Uterus (tissue), 4 donors: Measurements from ENCODE around the gene DCTN4. TPM values are rescaled to one million over a fixed set of nuclear protein-coding genes. Genes with fewer than 3 reads are reported as not detected.

ENCODE experiments used
- DNase-seq, 2 donors: peaks; one replicate each; pipeline ENCODE4 v3.0.0-alpha.2; 2019 to 2020
- H3K27ac ChIP-seq, 2 donors: fragments of 200-600 bp; sonication (generic); 1 replicate in 1 of 2; 2 replicates in 1 of 2; pipeline ENCODE4 v1.5.1; 2016 to 2018
- H3K27me3 ChIP-seq, 2 donors: fragments of 200-600 bp; sonication (generic); one replicate each; pipeline ENCODE4 v1.5.1; 2018 to 2019; ENCODE audit warnings: control low read depth in 1 of 2
- H3K36me3 ChIP-seq, 2 donors: fragments of 200-600 bp; sonication (generic); one replicate each; pipeline ENCODE4 v1.5.1; 2019; ENCODE audit warnings: control low read depth in 1 of 2
- H3K4me1 ChIP-seq, 2 donors: fragments of 200-600 bp; sonication (generic); one replicate each; pipeline ENCODE4 v1.5.1; 2018 to 2019; ENCODE audit warnings: control low read depth in 1 of 2
- H3K4me3 ChIP-seq, 2 donors: fragments of 200-600 bp; sonication (generic); 1 replicate in 1 of 2; 2 replicates in 1 of 2; pipeline ENCODE4 v1.5.1; 2018 to 2019; ENCODE audit warnings: mild to moderate bottlenecking in 1 of 2
- H3K9me3 ChIP-seq, 2 donors: fragments of 200-600 bp; sonication (generic); one replicate each; pipeline ENCODE4 v1.5.1; 2019; ENCODE audit warnings: control low read depth in 1 of 2
- CTCF ChIP-seq, 4 experiments: fragments of 200-600 bp in 2 of 4; fragments of 450-650 bp in 2 of 4; sonication (generic) in 2 of 4; IDR thresholded peaks; one replicate each; pipeline ENCODE4 v1.5.1; 2016 to 2019; ENCODE audit warnings: antibody characterized with exemption in 4 of 4, mild to moderate bottlenecking in 2 of 4, moderate library complexity in 1 of 4
- POLR2A ChIP-seq, 2 donors: fragments of 450-650 bp; IDR thresholded peaks; one replicate each; pipeline ENCODE4 v1.6.1; 2016; ENCODE audit warnings: antibody characterized with exemption in 2 of 2, mild to moderate bottlenecking in 1 of 2, moderate library complexity in 1 of 2
- intact Hi-C: fragments of 100-400 bp; cut with DNase I; formaldehyde crosslinking; loops from one replicate; pipeline ENCODE4 v1.15.1; 2023; ENCODE audit warnings: low total_unique reads
- total RNA-seq, 4 donors: library from RNA; depleted of rRNA in 3 of 4; stranded (reverse); fragments of >200 nt in 3 of 4; gene quantifications; one replicate each; pipeline versions ENCODE4 v1.1.0 to v1.2.4, GENCODE V29; 2014 to 2023
- donor health status: DM: yes; HTN: yes; CAD: no.

The DCTN4 gene
- total RNA-seq, 4 donors from 2014 or later, result 33.3 to 82.7 (median 62.3) TPM

- H3K9me3 ChIP-seq, result no peaks in the 10 kb centered on the region
- intact Hi-C loops, result no loop called here
- TF ChIP-seq CTCF (IDR thresholded peaks at IDR 0.05) (no peak), POLR2A (IDR thresholded peaks at IDR 0.05) (no peak)
- H3K36me3 ChIP-seq, result no peaks in the 10 kb centered on the region
- no peaks in the 10 kb centered on the region for H3K4me1 ChIP-seq
- DNase-seq, result no peak
- no peaks in the 10 kb centered on the region for H3K27me3 ChIP-seq
- H3K27ac ChIP-seq, result no peak overlapping the region
- no peak overlapping the region for H3K4me3 ChIP-seq
These were observed 66.5 kb downstream of the DCTN4 start for GRCh38 chr5:150692276-150692675.

- H3K27ac ChIP-seq, result no peak overlapping the region
- intact Hi-C loops, result no loop called here
- H3K36me3 ChIP-seq, result no peaks in the 10 kb centered on the region
- no peaks in the 10 kb centered on the region for H3K9me3 ChIP-seq
- no peak overlapping the region for H3K4me3 ChIP-seq
- H3K27me3 ChIP-seq, result no peaks in the 10 kb centered on the region
- no peak for DNase-seq
- TF ChIP-seq POLR2A (IDR thresholded peaks at IDR 0.05) (no peak), CTCF (IDR thresholded peaks at IDR 0.05) (no peak)
- H3K4me1 ChIP-seq, result no peaks in the 10 kb centered on the region
These were observed 68.1 kb downstream of the DCTN4 start for GRCh38 chr5:150690760-150691159.

GRCh38 chr5:150689120-150689519 lies 69.7 kb downstream of the DCTN4 start:
- Histone ChIP-seq H3K4me3 (no peak overlapping the region), H3K9me3 (no peaks in the 10 kb centered on the region), H3K27ac (no peak overlapping the region), H3K4me1 (no peaks in the 10 kb centered on the region), H3K36me3 (no peaks in the 10 kb centered on the region), H3K27me3 (no peaks in the 10 kb centered on the region)
- intact Hi-C loops, result no loop called here
- DNase-seq, result no peak
- TF ChIP-seq CTCF (IDR thresholded peaks at IDR 0.05) (no peak), POLR2A (IDR thresholded peaks at IDR 0.05) (no peak)

GRCh38 chr5:150676578-150676977 lies 82.2 kb downstream of the DCTN4 start:
- peaks cover 0 to 4% of the 10 kb centered on the region in 2 donors for H3K4me1 ChIP-seq
- intact Hi-C loops, result no loop called here
- TF ChIP-seq CTCF (IDR thresholded peaks at IDR 0.05) (no peak), POLR2A (IDR thresholded peaks at IDR 0.05) (no peak)
- DNase-seq, result no peak
- no peak overlapping the region for H3K4me3 ChIP-seq
- H3K27me3 ChIP-seq, result no peaks in the 10 kb centered on the region
- H3K9me3 ChIP-seq, result no peaks in the 10 kb centered on the region
- H3K27ac ChIP-seq, result no peak overlapping the region
- no peaks in the 10 kb centered on the region for H3K36me3 ChIP-seq

GRCh38 chr5:150675069-150675468 lies 83.7 kb downstream of the DCTN4 start:
- Histone ChIP-seq H3K36me3 (no peaks in the 10 kb centered on the region), H3K27me3 (no peaks in the 10 kb centered on the region), H3K4me3 (no peak overlapping the region), H3K4me1 (peaks cover 0 to 4% of the 10 kb centered on the region in 2 donors), H3K27ac (peak overlapping the region in 1 of 2 donors; percentile 65), H3K9me3 (no peaks in the 10 kb centered on the region)
- no peak for DNase-seq
- intact Hi-C loops, result no loop called here
- TF ChIP-seq CTCF (IDR thresholded peaks at IDR 0.05) (no peak), POLR2A (IDR thresholded peaks at IDR 0.05) (no peak)
